Activated T-cell treated with anti-CD3 and anti-CD28 coated beads, Interleukin-2, amount 50 U/mL, for 72 hours (primary cell): ENCODE data around the gene SMYD3. TPM values are rescaled to one million over a fixed set of nuclear protein-coding genes. Genes with fewer than 3 reads are reported as not detected.
A peak's percentile ranks its signal among the peaks of the same experiment; 100 is the strongest.
"Not testable (repeated sequence)": the region's sequence is repeated elsewhere in the genome, so short reads cannot be mapped to it uniquely, and the experiment has no call there.

Source experiments
- ATAC-seq, 2 donors: fragments of 150-1000 bp; cut with Tn5 transposase; replicated peaks in 1 of 2; 2 replicates each; pipeline ENCODE4 v1.10.0; 2021; ENCODE audit warnings: moderate library complexity in 2 of 2, mild to moderate bottlenecking in 1 of 2
- DNase-seq, 2 donors: peaks; one replicate each; pipeline ENCODE4 v3.0.0; 2021 to 2022; ENCODE audit warnings: mixed read lengths in 1 of 2
- H3K27ac Mint-ChIP-seq: one replicate; pipeline ENCODE4 v1.8.0; 2022; ENCODE audit warnings: mild to moderate bottlenecking, moderate library complexity, mixed read lengths
- H3K27me3 Mint-ChIP-seq: one replicate; pipeline ENCODE4 v1.8.0; 2022; ENCODE audit warnings: low read depth, mixed read lengths
- H3K36me3 Mint-ChIP-seq, 2 donors: one replicate each; pipeline ENCODE4 v1.8.0; 2022; ENCODE audit warnings: mixed read lengths in 2 of 2, mild to moderate bottlenecking in 1 of 2; ENCODE audit not compliant: insufficient read depth in 2 of 2
- H3K4me1 Mint-ChIP-seq: one replicate; pipeline ENCODE4 v1.8.0; 2022; ENCODE audit warnings: low read depth, mixed read lengths
- H3K4me3 Mint-ChIP-seq, 2 donors: one replicate each; pipeline ENCODE4 v1.8.0; 2022; ENCODE audit warnings: mild to moderate bottlenecking in 2 of 2, mixed read lengths in 2 of 2, moderate library complexity in 2 of 2
- H3K9me3 Mint-ChIP-seq, 2 donors: one replicate each; pipeline ENCODE4 v1.8.0; 2022; ENCODE audit warnings: mixed read lengths in 2 of 2
- total RNA-seq, 2 donors: library from RNA; stranded (reverse); gene quantifications; one replicate each; pipeline ENCODE4 v1.2.3, GENCODE V29; 2022

Gene SMYD3
- total RNA-seq, 2 donors from 2014 or later: 19.1 to 21.0 TPM

- no peak for DNase-seq
- Mint-ChIP-seq H3K4me1 (peaks cover 19% of the 10 kb centered on the region), H3K36me3 (peaks cover 1 to 17% of the 10 kb centered on the region in 2 donors), H3K9me3 (peaks cover 0 to 6% of the 10 kb centered on the region in 2 donors), H3K4me3 (no peak overlapping the region), H3K27ac (no peak overlapping the region), H3K27me3 (no peaks in the 10 kb centered on the region)
- ATAC-seq: no peak
These were observed 163.1 kb downstream of the SMYD3 start for GRCh38 chr1:246343937-246344336.

- no peaks in the 10 kb centered on the region for H3K27me3 Mint-ChIP-seq
- peaks cover 0 to 6% of the 10 kb centered on the region in 2 donors for H3K9me3 Mint-ChIP-seq
- ATAC-seq (no peak), DNase-seq (no peak)
- H3K4me1 Mint-ChIP-seq: peaks cover 25% of the 10 kb centered on the region
- H3K4me3 Mint-ChIP-seq: no peak overlapping the region
- peaks cover 1 to 17% of the 10 kb centered on the region in 2 donors for H3K36me3 Mint-ChIP-seq
- no peak overlapping the region for H3K27ac Mint-ChIP-seq
These were observed 163.8 kb downstream of the SMYD3 start for GRCh38 chr1:246343251-246343650.

GRCh38 chr1:246338546-246338945, 168.5 kb downstream of the SMYD3 start:
- ATAC-seq: peak; percentile 70 to 85
- peaks cover 2 to 8% of the 10 kb centered on the region in 2 donors for H3K36me3 Mint-ChIP-seq
- peak overlapping the region; percentile 68 for H3K27ac Mint-ChIP-seq
- H3K4me1 Mint-ChIP-seq: peaks cover 47% of the 10 kb centered on the region
- peak overlapping the region; percentile 17 to 78 for H3K4me3 Mint-ChIP-seq
- DNase-seq: no peak
- H3K27me3 Mint-ChIP-seq: no peaks in the 10 kb centered on the region
- no peaks in the 10 kb centered on the region for H3K9me3 Mint-ChIP-seq

- ATAC-seq: no peak
- H3K4me3 Mint-ChIP-seq: peak overlapping the region; percentile 11 to 78
- peaks cover 47% of the 10 kb centered on the region for H3K4me1 Mint-ChIP-seq
- no peaks in the 10 kb centered on the region for H3K27me3 Mint-ChIP-seq
- H3K9me3 Mint-ChIP-seq: no peaks in the 10 kb centered on the region
- DNase-seq: no peak
- H3K36me3 Mint-ChIP-seq: peaks cover 4 to 13% of the 10 kb centered on the region in 2 donors
- peak overlapping the region; percentile 68 for H3K27ac Mint-ChIP-seq
These were observed 169.0 kb downstream of the SMYD3 start for GRCh38 chr1:246338098-246338497.

- Mint-ChIP-seq H3K27ac (no peak overlapping the region), H3K36me3 (peaks cover 11 to 23% of the 10 kb centered on the region in 2 donors), H3K9me3 (no peaks in the 10 kb centered on the region), H3K27me3 (no peaks in the 10 kb centered on the region), H3K4me3 (no peak overlapping the region), H3K4me1 (peaks cover 72% of the 10 kb centered on the region)
- DNase-seq (no peak), ATAC-seq (no peak)
These were observed 171.9 kb downstream of the SMYD3 start for GRCh38 chr1:246335151-246335550.

- peaks cover 72% of the 10 kb centered on the region for H3K4me1 Mint-ChIP-seq
- no peak overlapping the region for H3K27ac Mint-ChIP-seq
- H3K9me3 Mint-ChIP-seq: no peaks in the 10 kb centered on the region
- H3K36me3 Mint-ChIP-seq: peaks cover 11 to 25% of the 10 kb centered on the region in 2 donors
- no peak overlapping the region for H3K4me3 Mint-ChIP-seq
- DNase-seq (no peak), ATAC-seq (no peak)
- no peaks in the 10 kb centered on the region for H3K27me3 Mint-ChIP-seq
These were observed 173.2 kb downstream of the SMYD3 start for GRCh38 chr1:246333855-246334254.

- Mint-ChIP-seq H3K4me3 (peak overlapping the region; percentile 27 to 74), H3K9me3 (no peaks in the 10 kb centered on the region), H3K27me3 (no peaks in the 10 kb centered on the region), H3K4me1 (peaks cover 60% of the 10 kb centered on the region), H3K27ac (peak overlapping the region; percentile 91), H3K36me3 (peaks cover 11 to 34% of the 10 kb centered on the region in 2 donors)
- ATAC-seq (peak; percentile 63 to 64), DNase-seq (peak in 1 of 2 donors; percentile 21)
These were observed 175.0 kb downstream of the SMYD3 start for GRCh38 chr1:246332078-246332477.

GRCh38 chr1:246329900-246330299, 177.2 kb downstream of the SMYD3 start:
- H3K27me3 Mint-ChIP-seq: no peaks in the 10 kb centered on the region
- H3K4me3 Mint-ChIP-seq: peak overlapping the region; percentile 15 to 28
- no peaks in the 10 kb centered on the region for H3K9me3 Mint-ChIP-seq
- peak overlapping the region; percentile 24 for H3K27ac Mint-ChIP-seq
- peaks cover 60% of the 10 kb centered on the region for H3K4me1 Mint-ChIP-seq
- ATAC-seq (peak; percentile 96), DNase-seq (peak; percentile 56 to 64)
- peaks cover 10 to 37% of the 10 kb centered on the region in 2 donors for H3K36me3 Mint-ChIP-seq

GRCh38 chr1:246329292-246329691, 177.8 kb downstream of the SMYD3 start:
- peak overlapping the region; percentile 15 to 28 for H3K4me3 Mint-ChIP-seq
- H3K9me3 Mint-ChIP-seq, H3K27me3 Mint-ChIP-seq, ATAC-seq, DNase-seq: not testable (repeated sequence)
- peak overlapping the region; percentile 24 for H3K27ac Mint-ChIP-seq
- H3K36me3 Mint-ChIP-seq: peaks cover 10 to 34% of the 10 kb centered on the region in 2 donors
- peaks cover 57% of the 10 kb centered on the region for H3K4me1 Mint-ChIP-seq

GRCh38 chr1:246324711-246325110, 182.4 kb downstream of the SMYD3 start:
- Mint-ChIP-seq H3K4me3 (no peak overlapping the region), H3K27ac (no peak overlapping the region), H3K27me3 (no peaks in the 10 kb centered on the region), H3K36me3 (peaks cover 1 to 14% of the 10 kb centered on the region in 2 donors), H3K4me1 (peaks cover 11% of the 10 kb centered on the region), H3K9me3 (no peaks in the 10 kb centered on the region)
- no peak for ATAC-seq
- no peak for DNase-seq

GRCh38 chr1:246324033-246324432, 183.0 kb downstream of the SMYD3 start:
- not testable (repeated sequence) for DNase-seq, H3K9me3 Mint-ChIP-seq, H3K4me1 Mint-ChIP-seq, H3K4me3 Mint-ChIP-seq, H3K27ac Mint-ChIP-seq, ATAC-seq, H3K27me3 Mint-ChIP-seq
- peaks cover 1 to 12% of the 10 kb centered on the region in 2 donors for H3K36me3 Mint-ChIP-seq

GRCh38 chr1:246320286-246320685, 186.8 kb downstream of the SMYD3 start:
- ATAC-seq: no peak
- Mint-ChIP-seq H3K4me1 (no peaks in the 10 kb centered on the region), H3K4me3 (no peak overlapping the region), H3K36me3 (no peaks in the 10 kb centered on the region), H3K27me3 (no peaks in the 10 kb centered on the region), H3K27ac (no peak overlapping the region), H3K9me3 (no peaks in the 10 kb centered on the region)
- no peak for DNase-seq

- Mint-ChIP-seq H3K4me3 (no peak overlapping the region), H3K9me3 (no peaks in the 10 kb centered on the region), H3K27me3 (no peaks in the 10 kb centered on the region), H3K4me1 (no peaks in the 10 kb centered on the region), H3K36me3 (no peaks in the 10 kb centered on the region), H3K27ac (no peak overlapping the region)
- DNase-seq (no peak), ATAC-seq (no peak)
These were observed 187.9 kb downstream of the SMYD3 start for GRCh38 chr1:246319083-246319714.

GRCh38 chr1:246318622-246319021, 188.5 kb downstream of the SMYD3 start:
- no peaks in the 10 kb centered on the region for H3K9me3 Mint-ChIP-seq
- no peaks in the 10 kb centered on the region for H3K4me1 Mint-ChIP-seq
- H3K36me3 Mint-ChIP-seq: no peaks in the 10 kb centered on the region
- no peak for DNase-seq
- no peaks in the 10 kb centered on the region for H3K27me3 Mint-ChIP-seq
- no peak overlapping the region for H3K27ac Mint-ChIP-seq
- no peak overlapping the region for H3K4me3 Mint-ChIP-seq
- ATAC-seq: no peak
